ENCODE measurements around the gene RERE. TPM values are rescaled to one million over a fixed set of nuclear protein-coding genes. Genes with fewer than 3 reads are reported as not detected.

The RERE gene
- total and polyA plus RNA-seq, 12 donors, result 33.4 to 146 (median 72.7) TPM

- 95 to 100% (median 95%) methylated on average over 2 of the region's 2 CpGs for WGBS, 4 donors
- Histone ChIP-seq H3K36me3 (replicated peaks in 1 of 2) (no peaks in the 10 kb centered on the region), H3K9me3 (replicated peaks in 1 of 3) (no peaks in the 10 kb centered on the region), H3K4me1 (replicated peaks in 1 of 2) (peaks cover 44 to 87% of the 10 kb centered on the region in 2 donors), H3K27me3 (no peaks in the 10 kb centered on the region), H3K4me3 (no peak overlapping the region), H3K27ac (peak overlapping the region; percentile 88 to 96 (median 92))
- TF ChIP-seq POLR2A (IDR thresholded peaks at IDR 0.05), result no peak
- TF ChIP-seq, protein P1, sequence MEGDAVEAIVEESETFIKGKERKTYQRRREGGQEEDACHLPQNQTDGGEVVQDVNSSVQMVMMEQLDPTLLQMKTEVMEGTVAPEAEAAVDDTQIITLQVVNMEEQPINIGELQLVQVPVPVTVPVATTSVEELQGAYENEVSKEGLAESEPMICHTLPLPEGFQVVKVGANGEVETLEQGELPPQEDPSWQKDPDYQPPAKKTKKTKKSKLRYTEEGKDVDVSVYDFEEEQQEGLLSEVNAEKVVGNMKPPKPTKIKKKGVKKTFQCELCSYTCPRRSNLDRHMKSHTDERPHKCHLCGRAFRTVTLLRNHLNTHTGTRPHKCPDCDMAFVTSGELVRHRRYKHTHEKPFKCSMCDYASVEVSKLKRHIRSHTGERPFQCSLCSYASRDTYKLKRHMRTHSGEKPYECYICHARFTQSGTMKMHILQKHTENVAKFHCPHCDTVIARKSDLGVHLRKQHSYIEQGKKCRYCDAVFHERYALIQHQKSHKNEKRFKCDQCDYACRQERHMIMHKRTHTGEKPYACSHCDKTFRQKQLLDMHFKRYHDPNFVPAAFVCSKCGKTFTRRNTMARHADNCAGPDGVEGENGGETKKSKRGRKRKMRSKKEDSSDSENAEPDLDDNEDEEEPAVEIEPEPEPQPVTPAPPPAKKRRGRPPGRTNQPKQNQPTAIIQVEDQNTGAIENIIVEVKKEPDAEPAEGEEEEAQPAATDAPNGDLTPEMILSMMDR (IDR thresholded peaks at IDR 0.05), result peak in 5 of 6 experiments; percentile 21 to 46 (median 31)
- DNase-seq, result peak in 4 of 7 donors; percentile 21 to 67 (median 36)
- intact Hi-C loops (cut with DNase I), result loop anchor here in 1 of 2 donors (5.0 kb wide), 1 partner anchor 47 kb away; no protein-coding TSS in a partner anchor
These were observed 442.6 kb downstream of the RERE start for GRCh38 chr1:8374812-8375211.

DNA sequence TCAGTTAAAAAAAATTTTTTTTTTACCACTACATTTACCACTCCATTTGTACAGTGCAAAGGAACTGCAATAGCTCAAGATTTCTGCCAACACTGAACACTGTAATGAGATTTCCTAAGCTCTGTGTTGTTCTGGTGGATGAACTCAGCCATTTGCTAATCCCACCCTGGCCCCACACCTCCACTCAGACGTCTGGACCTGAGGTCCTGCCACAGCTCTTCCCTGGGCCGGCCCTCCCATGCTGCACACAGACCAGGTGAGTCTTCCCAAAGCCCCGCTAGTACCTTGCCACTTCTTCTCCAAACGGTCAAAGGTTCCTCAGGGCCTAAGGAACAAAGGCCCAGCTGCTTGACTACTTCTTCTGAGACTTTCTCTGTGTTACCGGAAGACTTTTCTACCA is 443.1 kb downstream of the RERE start:
- Histone ChIP-seq H3K36me3 (replicated peaks in 1 of 2) (no peaks in the 10 kb centered on the region), H3K9me3 (replicated peaks in 1 of 3) (no peaks in the 10 kb centered on the region), H3K4me1 (replicated peaks in 1 of 2) (peaks cover 44 to 87% of the 10 kb centered on the region in 2 donors), H3K27me3 (no peaks in the 10 kb centered on the region), H3K27ac (peak overlapping the region; percentile 88 to 96 (median 92)), H3K4me3 (no peak overlapping the region)
- DNase-seq, result peak in 2 of 7 donors; percentile 25 to 60
- WGBS, 4 donors, result 77 to 86% (median 83%) methylated on average over 5 of the region's 5 CpGs
- TF ChIP-seq, protein P1 (IDR thresholded peaks at IDR 0.05), result no peak
- intact Hi-C loops (cut with DNase I), result loop anchor here in 1 of 2 donors (5.0 kb wide), 1 partner anchor 48 kb away; no protein-coding TSS in a partner anchor

DNA sequence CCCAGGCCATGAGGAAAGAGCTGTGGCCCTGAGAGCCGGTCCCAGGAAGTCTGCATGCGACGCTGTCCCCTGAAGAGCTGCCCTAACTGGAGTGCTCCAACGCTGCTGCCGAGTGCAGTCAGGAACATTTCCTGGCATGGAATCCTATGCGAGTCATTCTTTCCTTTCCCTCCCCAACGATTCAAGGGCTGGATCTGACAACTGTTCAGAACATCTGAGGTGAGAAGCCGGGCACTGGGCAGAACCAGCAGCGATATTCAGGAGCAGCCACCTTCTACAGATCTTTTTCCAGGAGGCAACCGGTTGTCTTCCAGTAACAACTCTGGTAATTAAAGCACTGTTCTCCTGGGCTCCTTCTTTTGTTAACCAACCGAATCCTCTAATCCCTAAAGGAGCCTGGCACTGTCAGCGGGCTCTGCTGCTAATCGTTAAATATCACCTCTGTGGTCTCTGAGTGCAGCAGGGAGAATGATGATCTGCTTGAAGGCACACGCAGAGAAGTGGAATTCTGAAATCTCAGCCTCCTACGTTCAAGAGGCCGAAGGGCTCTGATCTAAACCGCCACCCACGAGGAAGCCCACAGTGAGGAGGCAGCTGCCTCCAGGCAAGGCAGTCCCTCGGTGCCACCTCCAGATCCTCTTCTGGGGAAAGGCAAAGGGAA is 443.7 kb downstream of the RERE start:
- Histone ChIP-seq H3K4me1 (replicated peaks in 1 of 2) (peaks cover 43 to 87% of the 10 kb centered on the region in 2 donors), H3K36me3 (replicated peaks in 1 of 2) (no peaks in the 10 kb centered on the region), H3K27ac (peak overlapping the region; percentile 88 to 96 (median 92)), H3K4me3 (no peak overlapping the region), H3K27me3 (no peaks in the 10 kb centered on the region), H3K9me3 (replicated peaks in 1 of 3) (no peaks in the 10 kb centered on the region)
- 22 to 28% (median 24%) methylated on average over 19 of the region's 19 CpGs for WGBS, 4 donors
- intact Hi-C loops (cut with DNase I), result loop anchor here in 1 of 2 donors (5.0 kb wide), 1 partner anchor 49 kb away; no protein-coding TSS in a partner anchor
- DNase-seq, result peak; percentile 85 to 95 (median 92)
- TF ChIP-seq, protein P1 (IDR thresholded peaks at IDR 0.05), result no peak
- peak in 1 of 2 donors; percentile 83 for TF ChIP-seq POLR2A (IDR thresholded peaks at IDR 0.05)

DNA sequence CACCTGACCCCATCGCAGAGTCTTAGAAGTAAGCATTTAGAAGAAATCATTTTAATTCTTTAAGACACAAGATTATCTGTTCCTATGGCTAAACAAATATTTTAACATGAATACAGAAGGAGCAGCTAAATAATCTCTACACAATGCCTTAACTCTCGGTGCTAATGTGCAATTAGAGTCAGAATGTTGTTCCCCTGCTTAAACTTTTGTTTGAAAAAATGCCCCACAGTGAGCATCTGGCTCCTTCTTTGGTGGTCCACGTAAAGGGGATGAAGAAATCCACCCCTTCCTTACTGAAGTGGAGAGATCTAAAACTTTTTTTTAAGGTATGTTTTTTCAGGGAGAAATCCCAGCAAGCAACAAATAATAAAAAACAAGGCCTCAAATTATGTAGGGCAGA is 444.3 kb downstream of the RERE start:
- intact Hi-C loops (cut with DNase I), result loop anchor here in 1 of 2 donors (5.0 kb wide), 1 partner anchor 49 kb away; no protein-coding TSS in a partner anchor
- no peak overlapping the region for H3K4me3 ChIP-seq

More for the DNA sequence above, 444.3 kb downstream of the RERE start:
- TF ChIP-seq, protein P1 (IDR thresholded peaks at IDR 0.05), result no peak
- no peak for TF ChIP-seq POLR2A (IDR thresholded peaks at IDR 0.05)
- 34 to 52% (median 48%) methylated on average over 3 of the region's 3 CpGs for WGBS, 4 donors
- H3K27ac ChIP-seq, result peak overlapping the region; percentile 88 to 96 (median 92)
- no peaks in the 10 kb centered on the region for H3K27me3 ChIP-seq
- H3K9me3 ChIP-seq (replicated peaks in 1 of 3), result no peaks in the 10 kb centered on the region
- DNase-seq, result no peak
- peaks cover 45 to 85% of the 10 kb centered on the region in 2 donors for H3K4me1 ChIP-seq (replicated peaks in 1 of 2)
- no peaks in the 10 kb centered on the region for H3K36me3 ChIP-seq (replicated peaks in 1 of 2)

Measured in adrenal gland (tissue), 12 donors.